GM12878 (cell line): Measurements from ENCODE around the gene CACNA1A.

Source experiments
- CHD1 ChIP-seq: IDR thresholded peaks from 2 replicates; pipeline ENCODE4 v1.6.1; 2012; ENCODE audit warnings: low read depth, low read length, improper control_type of control experiment
- EP300 ChIP-seq, 2 experiments: fragments of 150-350 bp in 1 of 2; IDR thresholded peaks; 2 replicates each; pipeline ENCODE4 v1.6.1; 2011 to 2012; ENCODE audit warnings: low read depth in 2 of 2, low read length in 2 of 2, borderline replicate concordance in 1 of 2, improper control_type of control experiment in 1 of 2, inconsistent platforms in 1 of 2; ENCODE audit not compliant: control insufficient read depth in 1 of 2
- GABPA ChIP-seq: IDR thresholded peaks from 2 replicates; pipeline ENCODE4 v1.6.1; 2014; ENCODE audit warnings: antibody characterized with exemption, low read depth, mild to moderate bottlenecking, inconsistent platforms
- POLR2AphosphoS5 ChIP-seq: IDR thresholded peaks from 2 replicates; pipeline ENCODE4 v1.6.1; 2011; ENCODE audit warnings: mild to moderate bottlenecking, low read length, inconsistent platforms
- PRDM15 ChIP-seq: fragments of 450-650 bp; formaldehyde crosslinking; IDR thresholded peaks from 2 replicates; pipeline ENCODE4 v1.4.0; 2020; ENCODE audit warnings: mild to moderate bottlenecking, moderate library complexity
- SIX5 ChIP-seq: IDR thresholded peaks from 2 replicates; pipeline ENCODE4 v1.6.1; 2011; ENCODE audit warnings: mild to moderate bottlenecking, low read depth, low read length, moderate library complexity; ENCODE audit not compliant: severe bottlenecking
- SMC3 ChIP-seq: IDR thresholded peaks from 2 replicates; pipeline ENCODE4 v1.6.1; 2011; ENCODE audit warnings: low read length, improper control_type of control experiment, borderline replicate concordance
- TCF7 ChIP-seq: IDR thresholded peaks from 2 replicates; pipeline ENCODE4 v1.6.1; 2014; ENCODE audit warnings: antibody characterized with exemption, borderline replicate concordance
- ZZZ3 ChIP-seq: IDR thresholded peaks from 2 replicates; pipeline ENCODE4 v1.6.1; 2011; ENCODE audit warnings: low read depth; ENCODE audit not compliant: control insufficient read depth, insufficient read length
- TF ChIP-seq, protein P1 (sequence below), 3 experiments: IDR thresholded peaks in 2 of 3; conservative IDR thresholded peaks in 1 of 3; 2 replicates each; pipeline ENCODE4 v1.5.1; 2011; ENCODE audit warnings: low read depth in 3 of 3, low read length in 3 of 3, mild to moderate bottlenecking in 3 of 3, control low read depth in 2 of 3, moderate library complexity in 2 of 3, inconsistent platforms in 1 of 3, mixed read lengths in 1 of 3; ENCODE audit not compliant: control insufficient read depth in 2 of 3, insufficient read depth in 1 of 3; ENCODE audit errors: extremely low read depth in 1 of 3
- TF ChIP-seq, protein P2 (sequence below): IDR thresholded peaks from 2 replicates; pipeline ENCODE4 v1.6.1; 2011; ENCODE audit warnings: low read depth, mild to moderate bottlenecking, low read length, moderate library complexity, borderline replicate concordance; ENCODE audit errors: extremely low read depth

DNA sequence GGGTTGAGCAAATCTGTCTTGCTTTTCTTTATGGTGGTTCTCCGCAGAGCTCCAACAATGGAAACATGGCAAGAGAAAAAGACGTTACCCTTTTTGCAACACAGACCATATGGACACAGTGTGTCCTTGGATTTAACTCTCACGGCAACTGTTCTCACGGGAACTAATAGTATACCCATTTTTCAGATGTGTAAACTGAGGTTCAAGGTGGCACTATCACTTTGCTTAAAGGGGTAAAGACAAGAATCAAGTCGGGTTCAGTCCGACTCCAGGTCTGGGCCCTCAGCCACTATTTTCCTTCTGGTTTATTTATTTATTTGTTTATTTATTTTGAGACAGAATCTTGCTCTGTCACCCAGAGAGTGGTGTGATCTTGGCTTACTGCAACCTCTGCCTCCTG lies 176.0 kb downstream of the CACNA1A start:
- TF ChIP-seq, protein P1, sequence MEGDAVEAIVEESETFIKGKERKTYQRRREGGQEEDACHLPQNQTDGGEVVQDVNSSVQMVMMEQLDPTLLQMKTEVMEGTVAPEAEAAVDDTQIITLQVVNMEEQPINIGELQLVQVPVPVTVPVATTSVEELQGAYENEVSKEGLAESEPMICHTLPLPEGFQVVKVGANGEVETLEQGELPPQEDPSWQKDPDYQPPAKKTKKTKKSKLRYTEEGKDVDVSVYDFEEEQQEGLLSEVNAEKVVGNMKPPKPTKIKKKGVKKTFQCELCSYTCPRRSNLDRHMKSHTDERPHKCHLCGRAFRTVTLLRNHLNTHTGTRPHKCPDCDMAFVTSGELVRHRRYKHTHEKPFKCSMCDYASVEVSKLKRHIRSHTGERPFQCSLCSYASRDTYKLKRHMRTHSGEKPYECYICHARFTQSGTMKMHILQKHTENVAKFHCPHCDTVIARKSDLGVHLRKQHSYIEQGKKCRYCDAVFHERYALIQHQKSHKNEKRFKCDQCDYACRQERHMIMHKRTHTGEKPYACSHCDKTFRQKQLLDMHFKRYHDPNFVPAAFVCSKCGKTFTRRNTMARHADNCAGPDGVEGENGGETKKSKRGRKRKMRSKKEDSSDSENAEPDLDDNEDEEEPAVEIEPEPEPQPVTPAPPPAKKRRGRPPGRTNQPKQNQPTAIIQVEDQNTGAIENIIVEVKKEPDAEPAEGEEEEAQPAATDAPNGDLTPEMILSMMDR (IDR thresholded peaks at IDR 0.05 in 2 of 3, conservative IDR thresholded peaks at IDR 0.05 in 1 of 3; ENCODE audit: control insufficient read depth in 2 of 3, extremely low read depth in 1 of 3, insufficient read depth in 1 of 3, low read depth in 3 of 3, low read length in 3 of 3) = no peak
- no peak for TF ChIP-seq TCF7
- TF ChIP-seq PRDM15 (CRISPR knock-in tag) = no peak
- TF ChIP-seq, protein P2, sequence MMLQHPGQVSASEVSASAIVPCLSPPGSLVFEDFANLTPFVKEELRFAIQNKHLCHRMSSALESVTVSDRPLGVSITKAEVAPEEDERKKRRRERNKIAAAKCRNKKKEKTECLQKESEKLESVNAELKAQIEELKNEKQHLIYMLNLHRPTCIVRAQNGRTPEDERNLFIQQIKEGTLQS = no peak
- no peak for TF ChIP-seq EP300 (IDR thresholded peaks at IDR 0.05; ENCODE audit: borderline replicate concordance in 1 of 2, control insufficient read depth in 1 of 2, low read depth in 2 of 2, low read length in 2 of 2)
- no peak for TF ChIP-seq SIX5
- TF ChIP-seq SMC3 = no peak
- TF ChIP-seq CHD1 = no peak
- TF ChIP-seq POLR2AphosphoS5 = no peak
- TF ChIP-seq ZZZ3 = no peak
- no peak for TF ChIP-seq GABPA
